HEK293T (cell line): ENCODE results near the gene CSNK1D.

Experiments
- FOXK2 ChIP-seq: fragments of 450-650 bp; IDR thresholded peaks from 2 replicates; pipeline ENCODE4 v1.6.1; 2016; ENCODE audit warnings: mild to moderate bottlenecking
- SUZ12 ChIP-seq: fragments of 450-650 bp; IDR thresholded peaks from 2 replicates; pipeline ENCODE4 v1.6.1; 2016; ENCODE audit warnings: mild to moderate bottlenecking
- ZNF384 ChIP-seq: fragments of 450-650 bp; IDR thresholded peaks from 2 replicates; pipeline ENCODE4 v1.6.1; 2016

- TF ChIP-seq ZNF384 (no peak), SUZ12 (no peak), FOXK2 (no peak)
Measured at GRCh38 chr17:82223517-82223916, 50.0 kb downstream of the CSNK1D start.
